Activated CD8-positive, alpha-beta memory T cell treated with anti-CD3 and anti-CD28 coated beads for 36 hours (primary cell): Measurements from ENCODE around the gene UBE2K. TPM values are rescaled to one million over a fixed set of nuclear protein-coding genes. Genes with fewer than 3 reads are reported as not detected.
"Not testable (repeated sequence)": the region's sequence is repeated elsewhere in the genome, so short reads cannot be mapped to it uniquely, and the experiment has no call there.

Experiments used
- CTCF ChIA-PET: fragments of 350-600 bp; sonication (Branson Sonifier 250); formaldehyde crosslinking; loops from one replicate; lab custom pipeline; 2021; ENCODE audit warnings: antibody characterized with exemption; lab: Charles Lee
- POLR2A ChIA-PET: fragments of 350-600 bp; sonication (Branson Sonifier 250); formaldehyde crosslinking; loops from one replicate; lab custom pipeline; 2021; ENCODE audit warnings: antibody characterized with exemption; lab: Charles Lee
- total RNA-seq, 2 experiments: library from RNA; stranded (reverse); gene quantifications; one replicate each; pipeline ENCODE4 v1.2.3, GENCODE V29; 2021

UBE2K gene
- total RNA-seq, 2 experiments from 2014 or later, result 90.6 to 92.5 TPM

- CTCF ChIA-PET, result interaction anchor here (0.7 to 1.0 kb wide), 2 partner anchors 40 to 212 kb away, joined by 3 read pairs; no protein-coding TSS in a partner anchor
- POLR2A ChIA-PET, result interaction anchor here (0.6 kb wide), 1 partner anchor 10 kb away, joined by 3 read pairs; no protein-coding TSS in a partner anchor
Observed at GRCh38 chr4:39681003-39681402, 16.9 kb upstream of the UBE2K start.

GRCh38 chr4:39682138-39682537 is 15.8 kb upstream of the UBE2K start:
- CTCF ChIA-PET, result no interaction called here
- POLR2A ChIA-PET, result no interaction called here

- ChIA-PET POLR2A (no interaction called here), CTCF (no interaction called here)
Observed at GRCh38 chr4:39685990-39686389, 11.9 kb upstream of the UBE2K start.

GRCh38 chr4:39687014-39687413 is 10.9 kb upstream of the UBE2K start:
- ChIA-PET POLR2A (no interaction called here), CTCF (interaction anchor here (1.1 kb wide), 1 partner anchor 11 kb away, joined by 3 read pairs; the partner anchor contains the start of gene UBE2K)

- ChIA-PET POLR2A (no interaction called here), CTCF (no interaction called here)
Observed at GRCh38 chr4:39689970-39690369, 8.0 kb upstream of the UBE2K start.

- ChIA-PET POLR2A (interaction anchor here (0.5 to 1.5 kb wide), 5 partner anchors 15 to 240 kb away, joined by 3 to 6 read pairs (median 4); partner anchors contain the start of genes LIAS, RPL9 and SMIM14), CTCF (interaction anchor here (0.8 to 1.4 kb wide), 4 partner anchors 11 to 619 kb away, joined by 3 to 5 read pairs (median 3); no protein-coding TSS in a partner anchor)
Observed at GRCh38 chr4:39698424-39699009, 581 bp downstream of the UBE2K start.

GRCh38 chr4:39699687-39700409 is 1.9 kb downstream of the UBE2K start:
- ChIA-PET POLR2A (no interaction called here), CTCF (no interaction called here)

GRCh38 chr4:39700554-39700953 is 2.6 kb downstream of the UBE2K start:
- CTCF ChIA-PET, result no interaction called here
- POLR2A ChIA-PET, result interaction anchor here (0.5 kb wide), 1 partner anchor 274 kb away, joined by 4 read pairs; no protein-coding TSS in a partner anchor

- CTCF ChIA-PET, result no interaction called here
- POLR2A ChIA-PET, result interaction anchor here (0.6 kb wide), 2 partner anchors 37 to 250 kb away, joined by 3 to 6 read pairs; no protein-coding TSS in a partner anchor
Observed at GRCh38 chr4:39702716-39703115, 4.8 kb downstream of the UBE2K start.

GRCh38 chr4:39704789-39705188 is 6.9 kb downstream of the UBE2K start:
- CTCF ChIA-PET, result interaction anchor here (0.6 to 1.2 kb wide), 3 partner anchors 9 to 864 kb away, joined by 3 to 4 read pairs (median 3); no protein-coding TSS in a partner anchor
- POLR2A ChIA-PET, result not testable (repeated sequence)

GRCh38 chr4:39706334-39706733 is 8.4 kb downstream of the UBE2K start:
- CTCF ChIA-PET, result interaction anchor here (0.7 to 1.0 kb wide), 2 partner anchors 10 to 539 kb away, joined by 3 to 4 read pairs; no protein-coding TSS in a partner anchor
- POLR2A ChIA-PET, result interaction anchor here (0.7 kb wide), 1 partner anchor 105 kb away, joined by 4 read pairs; no protein-coding TSS in a partner anchor

GRCh38 chr4:39706741-39707511 is 9.0 kb downstream of the UBE2K start:
- ChIA-PET CTCF (interaction anchor here (0.7 to 1.3 kb wide), 3 partner anchors 11 to 538 kb away, joined by 3 to 4 read pairs (median 3); no protein-coding TSS in a partner anchor), POLR2A (no interaction called here)

- POLR2A ChIA-PET, result no interaction called here
- CTCF ChIA-PET, result no interaction called here
Observed at GRCh38 chr4:39710098-39710896, 12.4 kb downstream of the UBE2K start.

- ChIA-PET CTCF (interaction anchor here (0.6 to 1.3 kb wide), 2 partner anchors 9 to 95 kb away, joined by 3 read pairs; no protein-coding TSS in a partner anchor), POLR2A (no interaction called here)
Observed at GRCh38 chr4:39712819-39713607, 15.1 kb downstream of the UBE2K start.

- POLR2A ChIA-PET, result interaction anchor here (0.7 kb wide), 1 partner anchor 16 kb away, joined by 3 read pairs; the partner anchor contains the start of gene UBE2K
- CTCF ChIA-PET, result interaction anchor here (0.6 to 1.3 kb wide), 2 partner anchors 9 to 95 kb away, joined by 3 read pairs; no protein-coding TSS in a partner anchor
Observed at GRCh38 chr4:39713691-39714090, 15.8 kb downstream of the UBE2K start.

- ChIA-PET POLR2A (interaction anchor here (0.7 kb wide), 1 partner anchor 17 kb away, joined by 3 read pairs; the partner anchor contains the start of gene UBE2K), CTCF (interaction anchor here (1.3 kb wide), 1 partner anchor 10 kb away, joined by 3 read pairs; no protein-coding TSS in a partner anchor)
Observed at GRCh38 chr4:39714166-39714565, 16.2 kb downstream of the UBE2K start.

GRCh38 chr4:39715788-39716187 is 17.9 kb downstream of the UBE2K start:
- CTCF ChIA-PET, result no interaction called here
- POLR2A ChIA-PET, result no interaction called here
